Neuronal stem cell (in vitro differentiated cells): Measurements from ENCODE around the gene KLRC3.
A peak's percentile ranks its signal among the peaks of the same experiment; 100 is the strongest.
"Not testable (repeated sequence)": the region's sequence is repeated elsewhere in the genome, so short reads cannot be mapped to it uniquely, and the experiment has no call there.

ENCODE experiments used
- DNase-seq: peaks from one replicate; pipeline ENCODE4 v3.0.0-alpha.2; 2013; ENCODE audit warnings: low spot score
- H2AFZ ChIP-seq: one replicate; pipeline ENCODE4 v1.6.1; 2013; ENCODE audit warnings: mild to moderate bottlenecking, low read length, inconsistent platforms
- H2AK5ac ChIP-seq: 2 replicates; pipeline ENCODE4 v1.6.1; 2013; ENCODE audit warnings: low read depth, mild to moderate bottlenecking, inconsistent platforms, low read length, moderate library complexity, mixed read lengths
- H2BK120ac ChIP-seq: 2 replicates; pipeline ENCODE4 v1.6.1; 2013; ENCODE audit warnings: low read depth, mild to moderate bottlenecking, inconsistent platforms, low read length, moderate library complexity, mixed read lengths
- H2BK12ac ChIP-seq: one replicate; pipeline ENCODE4 v1.6.1; 2013; ENCODE audit warnings: low read length, inconsistent platforms
- H2BK15ac ChIP-seq: 2 replicates; pipeline ENCODE4 v1.6.1; 2013; ENCODE audit warnings: mild to moderate bottlenecking, low read length, inconsistent platforms, mixed read lengths
- H2BK5ac ChIP-seq: one replicate; pipeline ENCODE4 v1.6.1; 2013; ENCODE audit warnings: inconsistent platforms, mild to moderate bottlenecking, low read length, moderate library complexity
- H3K14ac ChIP-seq: one replicate; pipeline ENCODE4 v1.6.1; 2013; ENCODE audit warnings: low read length, inconsistent platforms
- H3K18ac ChIP-seq: 2 replicates; pipeline ENCODE4 v1.6.1; 2013; ENCODE audit warnings: low read length, inconsistent platforms
- H3K23ac ChIP-seq: 2 replicates; pipeline ENCODE4 v1.6.1; 2013; ENCODE audit warnings: low read depth, mild to moderate bottlenecking, mixed read lengths, low read length, inconsistent platforms; ENCODE audit not compliant: poor library complexity
- H3K27ac ChIP-seq: replicated peaks from 3 replicates; pipeline ENCODE4 v1.5.1; 2013; ENCODE audit warnings: low read length, inconsistent platforms
- H3K27me3 ChIP-seq, 3 experiments: 2 replicates each; pipeline ENCODE4 v1.6.1; 2013; ENCODE audit warnings: low read length in 3 of 3, mild to moderate bottlenecking in 2 of 3, inconsistent platforms in 1 of 3, low read depth in 1 of 3, mixed read lengths in 1 of 3, moderate library complexity in 1 of 3; ENCODE audit not compliant: control insufficient read depth in 3 of 3, insufficient read depth in 3 of 3
- H3K36me3 ChIP-seq, 2 donors: replicated peaks in 1 of 2; 2 replicates each; pipeline ENCODE4 v1.6.1; 2013; ENCODE audit warnings: low read length in 2 of 2; ENCODE audit not compliant: control insufficient read depth in 2 of 2, insufficient read depth in 2 of 2
- H3K4ac ChIP-seq: 2 replicates; pipeline ENCODE4 v1.6.1; 2013; ENCODE audit warnings: inconsistent platforms, mild to moderate bottlenecking, low read length, moderate library complexity
- H3K4me1 ChIP-seq, 2 donors: 1 replicate in 1 of 2; 2 replicates in 1 of 2; pipeline ENCODE4 v1.6.1; 2013; ENCODE audit warnings: low read length in 2 of 2, low read depth in 1 of 2; ENCODE audit not compliant: control insufficient read depth in 2 of 2, insufficient read depth in 1 of 2
- H3K4me2 ChIP-seq: one replicate; pipeline ENCODE4 v1.6.1; 2013; ENCODE audit warnings: mild to moderate bottlenecking, low read length, inconsistent platforms; ENCODE audit not compliant: insufficient read depth, poor library complexity, severe bottlenecking
- H3K4me3 ChIP-seq, 2 donors: 2 replicates each; pipeline ENCODE4 v1.5.1; 2013; ENCODE audit warnings: low read length in 2 of 2, mild to moderate bottlenecking in 2 of 2, inconsistent platforms in 1 of 2, moderate library complexity in 1 of 2
- H3K79me1 ChIP-seq: one replicate; pipeline ENCODE4 v1.6.1; 2013; ENCODE audit warnings: low read depth, mild to moderate bottlenecking, inconsistent platforms, low read length, moderate library complexity
- H3K9ac ChIP-seq: one replicate; pipeline ENCODE4 v1.6.1; 2013; ENCODE audit warnings: mild to moderate bottlenecking, low read depth, low read length, inconsistent platforms; ENCODE audit not compliant: poor library complexity
- H3K9me3 ChIP-seq, 2 donors: replicated peaks in 1 of 2; 2 replicates each; pipeline versions ENCODE3 to v1.6.1; 2013; ENCODE audit warnings: low read length in 2 of 2, mild to moderate bottlenecking in 2 of 2, inconsistent platforms in 1 of 2, low read depth in 1 of 2, mixed read lengths in 1 of 2, moderate library complexity in 1 of 2; ENCODE audit not compliant: control insufficient read depth in 2 of 2, insufficient read depth in 1 of 2
- H4K8ac ChIP-seq: one replicate; pipeline ENCODE4 v1.6.1; 2013; ENCODE audit warnings: low read depth, mild to moderate bottlenecking, inconsistent platforms, low read length, moderate library complexity
- H4K91ac ChIP-seq: one replicate; pipeline ENCODE4 v1.6.1; 2013; ENCODE audit warnings: low read length, low read depth, mild to moderate bottlenecking, inconsistent platforms; ENCODE audit not compliant: poor library complexity
- WGBS, 2 donors: extraction: QIAGEN DNeasy Blood & Tissue Kit; methylation state at CpG; one replicate each; pipeline ENCODE4 v1.1.7; 2013; ENCODE audit warnings: missing lambda C conversion rate in 2 of 2, mixed read lengths in 1 of 2; ENCODE audit not compliant: insufficient read length in 2 of 2, insufficient replicate concordance in 1 of 2; ENCODE audit errors: extremely low coverage in 2 of 2; 5-methylcytosine and 5-hydroxymethylcytosine counted together

KLRC3 gene

GRCh38 chr12:10374624-10375018 lies 45.8 kb downstream of the KLRC3 start:
- H3K14ac ChIP-seq = no peak overlapping the region
- no peak overlapping the region for H2AFZ ChIP-seq
- no peak for DNase-seq
- peaks cover 0 to 2% of the 10 kb centered on the region in 2 donors for H3K4me1 ChIP-seq
- no peak overlapping the region for H3K9ac ChIP-seq
- no peaks in the 10 kb centered on the region for H3K36me3 ChIP-seq
- no peak overlapping the region for H2BK15ac ChIP-seq
- no peak overlapping the region for H2BK12ac ChIP-seq
- no peaks in the 10 kb centered on the region for H3K79me1 ChIP-seq
- no CpG with 5 or more reads among the region's 3 CpGs for WGBS, 2 donors
- no peak overlapping the region for H2BK120ac ChIP-seq
- no peaks in the 10 kb centered on the region for H3K9me3 ChIP-seq
- no peak overlapping the region for H3K4me2 ChIP-seq
- no peak overlapping the region for H2BK5ac ChIP-seq
- H3K23ac ChIP-seq = no peak overlapping the region
- H4K8ac ChIP-seq = no peak overlapping the region
- no peak overlapping the region for H3K27ac ChIP-seq
- no peak overlapping the region for H3K4ac ChIP-seq
- no peak overlapping the region for H3K4me3 ChIP-seq
- no peaks in the 10 kb centered on the region for H3K27me3 ChIP-seq
- no peak overlapping the region for H4K91ac ChIP-seq
- H3K18ac ChIP-seq = no peak overlapping the region
- H2AK5ac ChIP-seq = no peak overlapping the region

GRCh38 chr12:10372559-10372958 lies 47.8 kb downstream of the KLRC3 start:
- Histone ChIP-seq H2BK12ac (no peak overlapping the region), H2AFZ (peak overlapping the region; percentile 50), H3K23ac (peak overlapping the region; percentile 83), H3K4me2 (no peak overlapping the region), H3K27me3 (no peaks in the 10 kb centered on the region), H3K79me1 (no peaks in the 10 kb centered on the region), H4K91ac (no peak overlapping the region), H3K27ac (no peak overlapping the region), H3K4me1 (peaks cover 0 to 2% of the 10 kb centered on the region in 2 donors), H3K18ac (no peak overlapping the region), H2BK5ac (no peak overlapping the region), H3K4me3 (no peak overlapping the region), H3K4ac (no peak overlapping the region), H4K8ac (no peak overlapping the region), H3K9ac (no peak overlapping the region), H2BK120ac (no peak overlapping the region), H3K36me3 (no peaks in the 10 kb centered on the region), H2BK15ac (no peak overlapping the region), H3K14ac (no peak overlapping the region), H3K9me3 (no peaks in the 10 kb centered on the region), H2AK5ac (no peak overlapping the region)
- no CpG with 5 or more reads among the region's 1 CpG for WGBS, 2 donors
- DNase-seq = no peak

GRCh38 chr12:10371893-10372535 lies 48.4 kb downstream of the KLRC3 start:
- H3K4me2 ChIP-seq, H3K79me1 ChIP-seq, H3K4me1 ChIP-seq, H2AK5ac ChIP-seq, H3K9ac ChIP-seq, H3K18ac ChIP-seq, H2BK12ac ChIP-seq, H2BK5ac ChIP-seq, H3K36me3 ChIP-seq, H3K27ac ChIP-seq, H4K8ac ChIP-seq, H3K14ac ChIP-seq, H3K9me3 ChIP-seq, H3K4ac ChIP-seq, H4K91ac ChIP-seq, DNase-seq, H3K23ac ChIP-seq, H3K4me3 ChIP-seq, H3K27me3 ChIP-seq, H2BK15ac ChIP-seq, H2BK120ac ChIP-seq: not testable (repeated sequence)
- peak overlapping the region; percentile 50 for H2AFZ ChIP-seq
- WGBS, 2 donors = no CpG with 5 or more reads among the region's 6 CpGs

- WGBS, 2 donors = no CpG with 5 or more reads among the region's 8 CpGs
- no peaks in the 10 kb centered on the region for H3K27me3 ChIP-seq
- peak overlapping the region; percentile 48 for H3K18ac ChIP-seq
- no peak for DNase-seq
- no peaks in the 10 kb centered on the region for H3K9me3 ChIP-seq
- H3K36me3 ChIP-seq = no peaks in the 10 kb centered on the region
- no peak overlapping the region for H3K4ac ChIP-seq
- no peak overlapping the region for H3K4me2 ChIP-seq
- no peak overlapping the region for H2BK5ac ChIP-seq
- no peak overlapping the region for H3K14ac ChIP-seq
- no peak overlapping the region for H3K27ac ChIP-seq
- H4K91ac ChIP-seq = no peak overlapping the region
- H2BK15ac ChIP-seq = no peak overlapping the region
- H2AFZ ChIP-seq = no peak overlapping the region
- no peak overlapping the region for H2BK12ac ChIP-seq
- no peak overlapping the region for H3K9ac ChIP-seq
- no peak overlapping the region for H4K8ac ChIP-seq
- no peaks in the 10 kb centered on the region for H3K79me1 ChIP-seq
- no peak overlapping the region for H2AK5ac ChIP-seq
- H3K4me3 ChIP-seq = no peak overlapping the region
- no peak overlapping the region for H3K23ac ChIP-seq
- no peak overlapping the region for H2BK120ac ChIP-seq
- H3K4me1 ChIP-seq = peaks cover 0 to 12% of the 10 kb centered on the region in 2 donors
Observed at GRCh38 chr12:10369557-10370415, 50.6 kb downstream of the KLRC3 start.
